Middle frontal gyrus (tissue), 1 donor: ENCODE data around the gene TCHP.
"Not testable (repeated sequence)": the region's sequence is repeated elsewhere in the genome, so short reads cannot be mapped to it uniquely, and the experiment has no call there.

Experiments used
- DNase-seq: peaks from one replicate; pipeline ENCODE4 v3.0.0-alpha.2; 2015; ENCODE audit warnings: low spot score; ENCODE audit errors: extremely low spot score

TCHP gene

GRCh38 chr12:109910254-109910968 lies 10.3 kb downstream of the TCHP start:
- DNase-seq: no peak

- DNase-seq: no peak
Observed at GRCh38 chr12:109910969-109911348, 10.9 kb downstream of the TCHP start.

GRCh38 chr12:109912855-109913321 lies 12.8 kb downstream of the TCHP start:
- no peak for DNase-seq

GRCh38 chr12:109914461-109914860 lies 14.4 kb downstream of the TCHP start:
- DNase-seq: no peak

GRCh38 chr12:109915171-109916040 lies 15.3 kb downstream of the TCHP start:
- DNase-seq: no peak

- no peak for DNase-seq
Observed at GRCh38 chr12:109916045-109916444, 16.0 kb downstream of the TCHP start.

GRCh38 chr12:109919456-109919855 lies 19.4 kb downstream of the TCHP start:
- no peak for DNase-seq

GRCh38 chr12:109920261-109920780 lies 20.2 kb downstream of the TCHP start:
- no peak for DNase-seq

GRCh38 chr12:109921982-109922381 lies 21.9 kb downstream of the TCHP start:
- DNase-seq: no peak

- no peak for DNase-seq
Observed at GRCh38 chr12:109923038-109923437, 23.0 kb downstream of the TCHP start.

GRCh38 chr12:109923481-109924245 lies 23.6 kb downstream of the TCHP start:
- no peak for DNase-seq

- DNase-seq: no peak
Observed at GRCh38 chr12:109925185-109925840, 25.2 kb downstream of the TCHP start.

- DNase-seq: no peak
Observed at GRCh38 chr12:109926016-109926415, 25.9 kb downstream of the TCHP start.

- no peak for DNase-seq
Observed at GRCh38 chr12:109926488-109927210, 26.6 kb downstream of the TCHP start.

- no peak for DNase-seq
Observed at GRCh38 chr12:109927622-109928021, 27.5 kb downstream of the TCHP start.

- no peak for DNase-seq
Observed at GRCh38 chr12:109928058-109928656, 28.1 kb downstream of the TCHP start.

- not testable (repeated sequence) for DNase-seq
Observed at GRCh38 chr12:109929326-109929725, 29.3 kb downstream of the TCHP start.

GRCh38 chr12:109930028-109930800 lies 30.1 kb downstream of the TCHP start:
- no peak for DNase-seq

- no peak for DNase-seq
Observed at GRCh38 chr12:109931143-109931542, 31.1 kb downstream of the TCHP start.
